KMS-11 (cell line): Measurements from ENCODE around the gene PDE3B.

Experiments
- H2AFZ ChIP-seq: fragments of 200-600 bp; sonication (generic); 2 replicates; pipeline ENCODE4 v1.6.1; 2016; ENCODE audit warnings: antibody characterized with exemption, mixed run types, low read depth
- H3K27ac ChIP-seq: fragments of 200-600 bp; sonication (generic); 2 replicates; pipeline ENCODE4 v1.6.1; 2016; ENCODE audit warnings: mild to moderate bottlenecking, mixed run types
- H3K27me3 ChIP-seq: fragments of 200-600 bp; sonication (generic); 2 replicates; pipeline ENCODE4 v1.6.1; 2017; ENCODE audit warnings: mild to moderate bottlenecking, low read depth, mixed run types, moderate library complexity; ENCODE audit not compliant: insufficient read depth
- H3K36me3 ChIP-seq: fragments of 200-600 bp; sonication (generic); 2 replicates; pipeline ENCODE4 v1.6.1; 2017; ENCODE audit warnings: mild to moderate bottlenecking, mixed run types; ENCODE audit not compliant: insufficient read depth
- H3K4me1 ChIP-seq: fragments of 200-600 bp; sonication (generic); 2 replicates; pipeline ENCODE4 v1.6.1; 2016; ENCODE audit warnings: mild to moderate bottlenecking, low read depth, mixed run types; ENCODE audit not compliant: poor library complexity, severe bottlenecking
- H3K4me2 ChIP-seq: fragments of 200-600 bp; sonication (generic); 2 replicates; pipeline ENCODE4 v1.7.0; 2016; ENCODE audit warnings: mild to moderate bottlenecking, mixed run types
- H3K4me3 ChIP-seq: fragments of 200-600 bp; sonication (generic); IDR thresholded peaks from 2 replicates; pipeline ENCODE4 v1.6.1; 2017; ENCODE audit warnings: low read depth, low read length, mixed read lengths; ENCODE audit not compliant: insufficient read depth
- H3K79me2 ChIP-seq: fragments of 200-600 bp; sonication (generic); 2 replicates; pipeline ENCODE4 v1.6.1; 2016; ENCODE audit warnings: low read depth, mixed run types; ENCODE audit not compliant: insufficient read depth
- H3K9ac ChIP-seq: fragments of 200-600 bp; sonication (generic); 2 replicates; pipeline ENCODE4 v1.6.1; 2016; ENCODE audit warnings: mild to moderate bottlenecking, mixed run types
- H4K20me1 ChIP-seq: fragments of 200-600 bp; sonication (generic); 2 replicates; pipeline ENCODE4 v1.6.1; 2016; ENCODE audit warnings: mild to moderate bottlenecking, mixed run types; ENCODE audit not compliant: insufficient read depth
- TF ChIP-seq, protein P1 (sequence below): fragments of 200-600 bp; sonication (generic); conservative IDR thresholded peaks from 2 replicates; pipeline ENCODE4 v1.6.1; 2017; ENCODE audit warnings: low read depth, mild to moderate bottlenecking, antibody characterized with exemption, low read length, moderate library complexity, mixed read lengths

The PDE3B gene

DNA sequence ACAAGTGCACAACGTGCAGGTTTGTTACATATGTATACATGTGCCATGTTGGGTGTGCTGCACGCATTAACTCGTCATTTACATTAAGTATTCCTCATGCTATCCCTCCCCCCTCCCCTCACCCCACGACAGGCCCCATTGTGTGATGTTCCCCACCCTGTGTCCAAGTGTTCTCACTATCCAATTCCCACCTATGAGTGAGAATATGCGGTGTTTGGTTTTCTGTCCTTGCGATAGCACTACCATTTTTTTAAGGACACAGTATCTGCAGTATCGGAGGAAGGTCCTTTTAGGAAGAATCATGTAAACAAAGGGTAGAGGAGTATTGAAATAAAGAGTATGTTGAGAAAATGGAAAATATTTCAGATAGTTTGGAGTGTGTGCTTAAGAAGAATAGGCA, 25.9 kb downstream of the PDE3B start:
- TF ChIP-seq, protein P1, sequence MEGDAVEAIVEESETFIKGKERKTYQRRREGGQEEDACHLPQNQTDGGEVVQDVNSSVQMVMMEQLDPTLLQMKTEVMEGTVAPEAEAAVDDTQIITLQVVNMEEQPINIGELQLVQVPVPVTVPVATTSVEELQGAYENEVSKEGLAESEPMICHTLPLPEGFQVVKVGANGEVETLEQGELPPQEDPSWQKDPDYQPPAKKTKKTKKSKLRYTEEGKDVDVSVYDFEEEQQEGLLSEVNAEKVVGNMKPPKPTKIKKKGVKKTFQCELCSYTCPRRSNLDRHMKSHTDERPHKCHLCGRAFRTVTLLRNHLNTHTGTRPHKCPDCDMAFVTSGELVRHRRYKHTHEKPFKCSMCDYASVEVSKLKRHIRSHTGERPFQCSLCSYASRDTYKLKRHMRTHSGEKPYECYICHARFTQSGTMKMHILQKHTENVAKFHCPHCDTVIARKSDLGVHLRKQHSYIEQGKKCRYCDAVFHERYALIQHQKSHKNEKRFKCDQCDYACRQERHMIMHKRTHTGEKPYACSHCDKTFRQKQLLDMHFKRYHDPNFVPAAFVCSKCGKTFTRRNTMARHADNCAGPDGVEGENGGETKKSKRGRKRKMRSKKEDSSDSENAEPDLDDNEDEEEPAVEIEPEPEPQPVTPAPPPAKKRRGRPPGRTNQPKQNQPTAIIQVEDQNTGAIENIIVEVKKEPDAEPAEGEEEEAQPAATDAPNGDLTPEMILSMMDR, result no peak

DNA sequence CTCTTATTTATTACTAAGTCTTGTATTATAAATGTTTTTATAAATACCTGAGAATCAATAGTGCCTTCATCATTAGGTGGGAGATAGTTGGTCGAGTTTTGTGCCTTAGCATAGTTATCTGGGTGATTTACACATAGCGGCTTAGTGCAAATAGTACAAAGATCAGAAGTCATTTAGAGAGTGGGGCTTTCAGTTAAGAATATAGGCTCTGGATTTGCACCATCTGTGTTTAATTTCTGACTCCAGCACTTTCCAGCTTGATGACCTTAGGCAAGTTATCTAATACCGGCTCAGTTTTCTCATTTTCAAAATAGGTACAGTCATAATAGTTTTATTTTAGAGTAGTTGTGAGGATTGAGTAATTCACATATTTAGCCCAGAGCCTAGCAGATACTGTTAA, 26.4 kb downstream of the PDE3B start:
- TF ChIP-seq, protein P1, result no peak
- no peaks in the 10 kb centered on the region; the same call in 1 of the 2 replicates for H4K20me1 ChIP-seq
- H3K9ac ChIP-seq, result no peak overlapping the region
- H2AFZ ChIP-seq, result no peak overlapping the region
- H3K27me3 ChIP-seq, result no peaks in the 10 kb centered on the region
- peaks cover 49% of the 10 kb centered on the region; the same call in 1 of the 2 replicates for H3K79me2 ChIP-seq
- no peaks in the 10 kb centered on the region for H3K4me1 ChIP-seq
- no peak overlapping the region for H3K4me2 ChIP-seq
- no peaks in the 10 kb centered on the region for H3K36me3 ChIP-seq
- H3K4me3 ChIP-seq, result no peak overlapping the region
- H3K27ac ChIP-seq, result no peak overlapping the region

More for the DNA sequence above, 25.9 kb downstream of the PDE3B start:
- H3K27ac ChIP-seq, result no peak overlapping the region
- H3K36me3 ChIP-seq, result no peaks in the 10 kb centered on the region
- peaks cover 49% of the 10 kb centered on the region; the same call in 1 of the 2 replicates for H3K79me2 ChIP-seq
- no peak overlapping the region for H3K9ac ChIP-seq
- H2AFZ ChIP-seq, result no peak overlapping the region
- no peaks in the 10 kb centered on the region for H3K27me3 ChIP-seq
- no peak overlapping the region for H3K4me3 ChIP-seq
- no peaks in the 10 kb centered on the region for H3K4me1 ChIP-seq
- no peak overlapping the region for H3K4me2 ChIP-seq
- no peaks in the 10 kb centered on the region for H4K20me1 ChIP-seq

DNA sequence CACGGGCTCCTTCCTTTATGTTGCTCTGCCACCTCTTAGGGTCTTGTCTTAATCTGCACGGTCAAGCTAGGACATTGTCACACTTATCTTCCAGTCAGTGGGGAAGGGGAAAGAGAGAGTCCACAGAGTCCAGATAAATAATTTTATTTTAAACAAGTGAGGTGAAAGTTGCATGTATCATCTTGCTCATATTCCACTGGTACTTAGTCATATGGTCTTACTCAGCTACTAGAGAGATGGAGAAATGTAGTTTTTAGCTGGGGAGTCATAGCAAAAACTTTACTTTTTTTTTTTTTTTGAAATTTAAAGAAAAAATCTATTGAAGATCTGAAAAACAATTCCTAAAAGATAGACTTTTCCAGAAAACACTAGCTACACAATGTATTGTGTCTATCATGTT, 29.0 kb downstream of the PDE3B start:
- H2AFZ ChIP-seq, result no peak overlapping the region
- H3K27me3 ChIP-seq, result no peaks in the 10 kb centered on the region
- H3K4me2 ChIP-seq, result no peak overlapping the region
- TF ChIP-seq, protein P1, result no peak
- no peaks in the 10 kb centered on the region for H3K36me3 ChIP-seq
- no peaks in the 10 kb centered on the region for H3K4me1 ChIP-seq
- H3K79me2 ChIP-seq, result peaks cover 73% of the 10 kb centered on the region; the same call in 1 of the 2 replicates
- H4K20me1 ChIP-seq, result no peaks in the 10 kb centered on the region; the same call in 1 of the 2 replicates
- H3K27ac ChIP-seq, result no peak overlapping the region
- no peak overlapping the region for H3K4me3 ChIP-seq
- no peak overlapping the region for H3K9ac ChIP-seq

DNA sequence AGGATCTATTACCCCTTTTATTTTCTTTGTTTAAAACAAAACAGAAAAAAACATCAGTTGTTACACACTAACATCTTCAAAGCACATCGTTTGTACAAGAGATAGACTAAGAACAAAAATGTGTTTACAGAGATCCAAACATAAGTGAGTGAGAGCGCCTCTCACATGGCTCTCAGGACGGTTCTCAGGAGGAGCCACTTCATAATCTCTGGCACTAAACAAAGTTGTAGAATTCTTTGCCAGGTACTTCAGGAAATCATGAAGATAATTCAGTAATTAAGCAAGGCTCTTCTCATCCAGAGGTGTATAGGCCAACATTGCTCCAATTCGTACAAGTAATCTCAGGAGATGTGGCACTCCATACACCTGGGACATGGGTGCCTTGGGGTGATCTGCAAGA, 29.8 kb downstream of the PDE3B start:
- TF ChIP-seq, protein P1, result no peak
- no peak overlapping the region for H2AFZ ChIP-seq
- H3K4me3 ChIP-seq, result no peak overlapping the region
- no peak overlapping the region for H3K4me2 ChIP-seq
- H4K20me1 ChIP-seq, result peaks cover under 1% of the 10 kb centered on the region; the same call in 1 of the 2 replicates
- H3K27ac ChIP-seq, result no peak overlapping the region
- no peaks in the 10 kb centered on the region for H3K27me3 ChIP-seq
- H3K9ac ChIP-seq, result no peak overlapping the region
- H3K79me2 ChIP-seq, result peaks cover 75% of the 10 kb centered on the region; the same call in 1 of the 2 replicates
- no peaks in the 10 kb centered on the region for H3K4me1 ChIP-seq
- no peaks in the 10 kb centered on the region for H3K36me3 ChIP-seq
